Left ventricle myocardium superior (tissue), 1 donor: Measurements from ENCODE around the gene ANKS1B. TPM values are rescaled to one million over a fixed set of nuclear protein-coding genes. Genes with fewer than 3 reads are reported as not detected.
"Not testable (repeated sequence)": the region's sequence is repeated elsewhere in the genome, so short reads cannot be mapped to it uniquely, and the experiment has no call there.

Source experiments
- ATAC-seq: fragments of 200-7000 bp; cut with Tn5 transposase; one replicate; pipeline ENCODE4 v1.9.1; 2020; ENCODE audit warnings: mild to moderate bottlenecking, moderate library complexity
- DNase-seq: peaks from one replicate; pipeline ENCODE4 v3.0.0-alpha.2; 2020
- intact Hi-C: fragments of 100-400 bp; cut with micrococcal nuclease; formaldehyde crosslinking; loops from one replicate; pipeline ENCODE4 v1.11.0; 2022
- total RNA-seq: library from RNA; stranded (reverse); fragmentation: NEBNext Ultra II Directional; extraction: Animal tissue kit (Norgen Biotek cat#: 25700); gene quantifications from one replicate; pipeline ENCODE4 v1.2.1, GENCODE V29; 2021
- donor health status: DM: no; HTN: yes; CAD: no; lungs with severe emphysema.

Gene ANKS1B
- total RNA-seq, 1 donor from 2014 or later, result 2.5 TPM

- DNase-seq, result no peak
- intact Hi-C loops, result no loop called here
- ATAC-seq, result no peak
These were observed 1121.6 kb downstream of the ANKS1B start for GRCh38 chr12:98863167-98863566.

- intact Hi-C loops, result no loop called here
- ATAC-seq (no peak), DNase-seq (no peak)
These were observed 1123.5 kb downstream of the ANKS1B start for GRCh38 chr12:98861251-98861650.

GRCh38 chr12:98856897-98857540 lies 1127.7 kb downstream of the ANKS1B start:
- no peak for ATAC-seq
- intact Hi-C loops, result no loop called here
- no peak for DNase-seq

- no peak for DNase-seq
- ATAC-seq, result no peak
- intact Hi-C loops, result no loop called here
These were observed 1132.6 kb downstream of the ANKS1B start for GRCh38 chr12:98852181-98852580.

GRCh38 chr12:98847242-98847641 lies 1137.5 kb downstream of the ANKS1B start:
- no peak for ATAC-seq

GRCh38 chr12:98845957-98846356 lies 1138.8 kb downstream of the ANKS1B start:
- no peak for DNase-seq
- intact Hi-C loops, result no loop called here
- no peak for ATAC-seq

More at GRCh38 chr12:98847242-98847641, 1137.5 kb downstream of the ANKS1B start:
- intact Hi-C loops, result no loop called here
- no peak for DNase-seq

- ATAC-seq, result no peak
- DNase-seq, result no peak
- intact Hi-C loops, result no loop called here
These were observed 1144.4 kb downstream of the ANKS1B start for GRCh38 chr12:98840325-98840724.

- DNase-seq (no peak), ATAC-seq (no peak)
- intact Hi-C loops, result no loop called here
These were observed 1146.5 kb downstream of the ANKS1B start for GRCh38 chr12:98838231-98838647.

- DNase-seq, intact Hi-C loops, ATAC-seq: not testable (repeated sequence)
These were observed 1147.5 kb downstream of the ANKS1B start for GRCh38 chr12:98837134-98837752.

- ATAC-seq (no peak), DNase-seq (no peak)
- intact Hi-C loops, result no loop called here
These were observed 1154.1 kb downstream of the ANKS1B start for GRCh38 chr12:98830657-98831056.

GRCh38 chr12:98828802-98829600 lies 1155.7 kb downstream of the ANKS1B start:
- DNase-seq, result no peak
- intact Hi-C loops, result no loop called here
- ATAC-seq, result no peak

GRCh38 chr12:98823012-98823411 lies 1161.7 kb downstream of the ANKS1B start:
- peak; percentile 53 for ATAC-seq
- intact Hi-C loops, result no loop called here
- DNase-seq, result no peak

- DNase-seq (no peak), ATAC-seq (no peak)
- intact Hi-C loops, result no loop called here
These were observed 1162.9 kb downstream of the ANKS1B start for GRCh38 chr12:98821866-98822265.

- no peak for ATAC-seq
- DNase-seq, result no peak
- intact Hi-C loops, result no loop called here
These were observed 1163.5 kb downstream of the ANKS1B start for GRCh38 chr12:98821232-98821631.

- ATAC-seq (no peak), DNase-seq (no peak)
- intact Hi-C loops, result no loop called here
These were observed 1164.8 kb downstream of the ANKS1B start for GRCh38 chr12:98819821-98820404.

- no peak for ATAC-seq
- intact Hi-C loops, result no loop called here
- no peak for DNase-seq
These were observed 1165.7 kb downstream of the ANKS1B start for GRCh38 chr12:98819071-98819470.

- ATAC-seq, result no peak
- intact Hi-C loops, result no loop called here
- no peak for DNase-seq
These were observed 1166.5 kb downstream of the ANKS1B start for GRCh38 chr12:98818239-98818638.

GRCh38 chr12:98817742-98818141 lies 1167.0 kb downstream of the ANKS1B start:
- ATAC-seq (no peak), DNase-seq (no peak)
- intact Hi-C loops, result no loop called here

- ATAC-seq, result no peak
- intact Hi-C loops, result no loop called here
These were observed 1168.0 kb downstream of the ANKS1B start for GRCh38 chr12:98816720-98817119.

GRCh38 chr12:98814254-98814653 lies 1170.5 kb downstream of the ANKS1B start:
- ATAC-seq, result no peak
- intact Hi-C loops, result no loop called here
- DNase-seq, result no peak

More at GRCh38 chr12:98816720-98817119, 1168.0 kb downstream of the ANKS1B start:
- DNase-seq, result no peak
